Omental fat pad (tissue), 4 donors: ENCODE data around the gene CKS1B. TPM values are rescaled to one million over a fixed set of nuclear protein-coding genes. Genes with fewer than 3 reads are reported as not detected.

Experiments
- ATAC-seq: fragments of 150-250 bp; one replicate; pipeline ENCODE4 v1.9.1; 2016; ENCODE audit warnings: mild to moderate bottlenecking, moderate library complexity; ENCODE audit not compliant: low FRiP score
- DNase-seq: peaks from one replicate; pipeline ENCODE4 v3.0.0-alpha.2; 2019; ENCODE audit warnings: low spot score
- total RNA-seq, 4 donors: library from RNA; depleted of rRNA; stranded (reverse); fragments of >200 nt; gene quantifications; one replicate each; pipeline ENCODE4 v1.1.0, GENCODE V29; 2016
- TF ChIP-seq, protein P1 (sequence below), 3 donors: fragments of 450-650 bp; IDR thresholded peaks; one replicate each; pipeline ENCODE4 v1.5.1; 2016 to 2017; ENCODE audit warnings: antibody characterized with exemption in 3 of 3, mild to moderate bottlenecking in 3 of 3, moderate library complexity in 2 of 3

CKS1B gene
- total RNA-seq, 4 donors from 2014 or later, result 34.0 to 72.8 (median 43.2) TPM

GRCh38 chr1:154955718-154956543, 18.6 kb upstream of the CKS1B start, which contains the start of gene PBXIP1:
Gene PBXIP1 (minus strand): TSS chr1:154956099. CDS start chr1:154953721, 2,378 bp downstream.
- ATAC-seq, result peak; percentile 69
- no peak for DNase-seq
- TF ChIP-seq, protein P1, sequence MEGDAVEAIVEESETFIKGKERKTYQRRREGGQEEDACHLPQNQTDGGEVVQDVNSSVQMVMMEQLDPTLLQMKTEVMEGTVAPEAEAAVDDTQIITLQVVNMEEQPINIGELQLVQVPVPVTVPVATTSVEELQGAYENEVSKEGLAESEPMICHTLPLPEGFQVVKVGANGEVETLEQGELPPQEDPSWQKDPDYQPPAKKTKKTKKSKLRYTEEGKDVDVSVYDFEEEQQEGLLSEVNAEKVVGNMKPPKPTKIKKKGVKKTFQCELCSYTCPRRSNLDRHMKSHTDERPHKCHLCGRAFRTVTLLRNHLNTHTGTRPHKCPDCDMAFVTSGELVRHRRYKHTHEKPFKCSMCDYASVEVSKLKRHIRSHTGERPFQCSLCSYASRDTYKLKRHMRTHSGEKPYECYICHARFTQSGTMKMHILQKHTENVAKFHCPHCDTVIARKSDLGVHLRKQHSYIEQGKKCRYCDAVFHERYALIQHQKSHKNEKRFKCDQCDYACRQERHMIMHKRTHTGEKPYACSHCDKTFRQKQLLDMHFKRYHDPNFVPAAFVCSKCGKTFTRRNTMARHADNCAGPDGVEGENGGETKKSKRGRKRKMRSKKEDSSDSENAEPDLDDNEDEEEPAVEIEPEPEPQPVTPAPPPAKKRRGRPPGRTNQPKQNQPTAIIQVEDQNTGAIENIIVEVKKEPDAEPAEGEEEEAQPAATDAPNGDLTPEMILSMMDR (IDR thresholded peaks at IDR 0.05), result no peak

GRCh38 chr1:154956544-154956941, 17.9 kb upstream of the CKS1B start:
- DNase-seq, result no peak
- TF ChIP-seq, protein P1 (IDR thresholded peaks at IDR 0.05), result no peak
- ATAC-seq, result no peak

- DNase-seq (no peak), ATAC-seq (no peak)
- TF ChIP-seq, protein P1 (IDR thresholded peaks at IDR 0.05), result no peak
Measured at GRCh38 chr1:154957091-154957657, 17.3 kb upstream of the CKS1B start.

- no peak for DNase-seq
- TF ChIP-seq, protein P1 (IDR thresholded peaks at IDR 0.05), result no peak
- ATAC-seq, result no peak
Measured at GRCh38 chr1:154958036-154958435, 16.4 kb upstream of the CKS1B start.

GRCh38 chr1:154958681-154959425, 15.6 kb upstream of the CKS1B start:
- TF ChIP-seq, protein P1 (IDR thresholded peaks at IDR 0.05), result no peak
- ATAC-seq (no peak), DNase-seq (no peak)

GRCh38 chr1:154959426-154959780, 15.1 kb upstream of the CKS1B start:
- ATAC-seq (no peak), DNase-seq (no peak)
- TF ChIP-seq, protein P1 (IDR thresholded peaks at IDR 0.05), result no peak
